DMS79 (cell line): ENCODE results near the gene NAV1.
"Not testable (repeated sequence)": the region's sequence is repeated elsewhere in the genome, so short reads cannot be mapped to it uniquely, and the experiment has no call there.

Source experiments
- DNase-seq: peaks from one replicate; lab custom pipeline; 2025; lab: John Stamatoyannopoulos, UW

Gene NAV1

GRCh38 chr1:201566529-201566823 is 27.5 kb downstream of the NAV1 start:
- DNase-seq, result no peak

GRCh38 chr1:201566933-201567801 is 28.2 kb downstream of the NAV1 start:
- no peak for DNase-seq

- no peak for DNase-seq
These were observed 29.3 kb downstream of the NAV1 start for GRCh38 chr1:201568265-201568664.

GRCh38 chr1:201568859-201569294 is 29.9 kb downstream of the NAV1 start:
- no peak for DNase-seq

DNA sequence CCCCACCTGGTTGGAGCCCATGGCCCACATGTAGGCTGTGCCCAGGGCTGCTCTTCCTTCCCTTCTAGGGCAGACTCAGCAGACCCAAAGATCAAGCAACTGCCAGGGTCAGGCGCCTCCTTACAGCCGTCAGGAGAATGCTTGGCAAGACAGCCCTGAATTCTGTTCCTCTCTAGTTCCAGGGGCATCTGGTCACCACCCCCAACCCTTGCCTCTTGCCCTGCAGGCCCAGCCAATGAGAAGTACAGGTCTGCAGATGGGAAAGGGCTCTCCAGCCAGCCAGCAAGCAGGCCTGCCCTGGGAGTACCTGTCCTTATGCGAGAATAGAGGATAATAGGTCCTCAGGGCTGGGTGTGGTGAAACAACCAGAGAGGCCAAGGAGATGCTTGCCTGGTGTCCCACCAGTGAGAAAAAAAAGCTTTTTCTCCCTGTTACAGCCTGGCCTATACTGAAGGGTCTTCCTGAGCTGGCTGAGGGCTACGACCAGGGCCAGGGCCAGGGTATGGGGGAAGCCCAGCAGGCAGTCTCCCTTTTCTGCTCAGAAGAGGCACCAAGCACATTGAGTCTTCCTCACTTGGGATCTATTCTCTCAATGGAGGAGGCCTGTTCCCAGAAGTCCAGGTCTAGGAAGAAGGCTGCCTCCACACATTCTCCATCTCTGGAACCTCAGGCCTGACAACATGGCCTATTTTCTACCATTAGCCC is 31.4 kb downstream of the NAV1 start:
- no peak for DNase-seq

DNA sequence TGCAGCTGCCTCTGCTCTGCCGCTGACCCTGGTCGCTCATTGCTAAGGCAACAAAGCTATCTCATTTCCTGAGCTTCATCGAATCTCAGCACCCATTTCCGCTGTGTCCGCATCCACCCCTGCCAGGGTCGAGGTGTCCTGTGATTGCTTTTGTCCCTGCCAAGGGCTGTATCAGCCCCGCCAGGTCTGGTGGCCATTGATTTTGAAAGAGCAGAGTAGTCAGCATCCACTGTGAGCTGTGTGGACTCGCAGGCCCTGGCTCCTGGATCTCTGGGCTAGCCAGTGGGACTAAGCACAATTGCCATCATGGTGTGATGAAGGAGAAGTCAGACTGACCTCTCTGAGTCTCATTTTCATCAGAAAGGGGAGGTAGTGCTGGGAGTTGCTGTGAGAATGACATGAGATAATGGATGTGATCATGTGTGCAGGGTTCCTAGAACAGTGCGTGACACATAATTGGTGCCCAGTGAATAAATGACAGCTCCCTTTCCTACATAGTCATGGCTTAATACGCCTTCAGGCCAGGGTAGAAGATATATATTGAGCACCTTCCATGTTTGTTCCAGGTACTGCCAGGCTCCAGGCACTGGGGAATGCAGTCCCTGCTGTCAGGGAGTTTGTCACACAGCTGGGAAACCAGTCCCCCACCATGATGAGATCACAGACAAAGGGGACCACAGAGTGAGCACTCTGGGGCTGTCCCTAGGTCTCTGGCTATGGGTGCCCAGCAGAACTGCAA is 32.1 kb downstream of the NAV1 start:
- DNase-seq, result no peak

GRCh38 chr1:201573030-201573429 is 34.1 kb downstream of the NAV1 start:
- DNase-seq, result no peak

- no peak for DNase-seq
These were observed 35.0 kb downstream of the NAV1 start for GRCh38 chr1:201573923-201574322.

GRCh38 chr1:201575912-201576311 is 37.0 kb downstream of the NAV1 start:
- DNase-seq, result no peak

DNA sequence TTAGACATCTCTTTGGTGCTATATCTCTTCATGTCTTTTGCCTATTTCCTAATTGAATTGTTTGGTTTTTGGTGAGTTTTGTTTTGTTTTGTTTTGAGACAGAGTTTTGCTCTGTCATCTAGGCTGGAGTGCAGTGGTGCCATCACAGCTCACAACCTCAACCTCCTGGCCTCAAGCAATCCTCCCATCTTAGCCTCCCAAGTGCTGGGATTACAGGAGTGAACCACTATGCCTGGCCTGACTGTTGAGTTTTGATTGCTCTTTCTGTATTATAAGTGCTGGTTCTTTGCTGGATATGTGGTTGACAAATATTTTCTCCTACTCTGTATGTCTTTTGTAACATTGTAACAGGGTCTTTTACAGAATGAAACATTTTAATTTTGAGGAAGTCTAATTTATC is 38.0 kb downstream of the NAV1 start:
- no peak for DNase-seq

- DNase-seq, result no peak
These were observed 39.3 kb downstream of the NAV1 start for GRCh38 chr1:201578008-201578888.

- not testable (repeated sequence) for DNase-seq
These were observed 42.4 kb downstream of the NAV1 start for GRCh38 chr1:201581371-201581770.

- DNase-seq, result no peak
These were observed 43.9 kb downstream of the NAV1 start for GRCh38 chr1:201582705-201583442.

DNA sequence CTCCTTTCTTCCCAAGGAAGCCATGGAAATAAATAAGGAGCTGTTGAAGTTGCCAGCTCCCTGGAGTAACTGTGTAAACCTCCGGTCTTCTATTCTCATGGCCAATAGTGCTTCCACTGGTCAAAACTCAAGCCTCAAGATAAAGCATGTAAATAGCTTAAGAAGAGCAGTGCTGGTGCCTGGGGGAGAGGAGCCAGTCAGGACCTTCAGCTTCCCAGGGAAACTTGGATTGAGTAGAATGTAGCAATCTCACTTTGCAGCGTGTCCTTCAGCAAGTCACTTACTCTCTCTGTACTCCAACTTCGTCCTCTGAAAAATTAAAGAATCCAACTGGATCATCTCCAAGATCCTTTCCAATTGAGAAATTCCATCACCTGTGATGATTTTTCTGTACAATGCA is 44.7 kb downstream of the NAV1 start:
- no peak for DNase-seq

DNA sequence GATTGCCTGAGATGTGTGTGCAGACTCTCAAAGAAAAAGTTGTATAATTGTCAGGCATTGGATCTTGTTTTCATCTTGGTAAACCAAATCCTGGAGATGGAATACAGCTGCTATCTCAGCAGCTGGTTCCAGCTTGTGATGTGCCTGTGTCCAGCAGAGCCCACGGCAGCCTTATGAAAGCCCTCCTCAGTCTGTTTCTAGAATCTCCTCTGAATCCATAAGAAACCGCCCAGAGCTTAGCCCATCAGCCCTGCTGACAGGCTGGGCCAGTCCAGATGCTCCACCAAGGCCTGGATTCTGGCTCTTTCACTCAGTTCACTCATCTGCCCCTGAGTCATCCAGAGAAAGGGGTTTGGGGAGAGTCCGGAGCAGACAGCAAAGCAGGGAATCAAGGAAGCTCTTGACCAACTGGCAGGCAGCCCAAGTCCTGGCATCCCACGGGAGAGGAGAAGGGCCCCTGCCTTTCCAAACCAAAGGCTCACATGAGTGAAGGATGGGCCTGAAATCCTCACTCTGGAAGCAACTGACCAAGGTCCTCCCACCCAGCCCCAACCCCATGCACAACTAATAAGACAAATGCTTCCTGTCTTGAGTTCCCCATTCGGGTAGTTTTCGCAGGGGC is 45.7 kb downstream of the NAV1 start:
- no peak for DNase-seq

DNA sequence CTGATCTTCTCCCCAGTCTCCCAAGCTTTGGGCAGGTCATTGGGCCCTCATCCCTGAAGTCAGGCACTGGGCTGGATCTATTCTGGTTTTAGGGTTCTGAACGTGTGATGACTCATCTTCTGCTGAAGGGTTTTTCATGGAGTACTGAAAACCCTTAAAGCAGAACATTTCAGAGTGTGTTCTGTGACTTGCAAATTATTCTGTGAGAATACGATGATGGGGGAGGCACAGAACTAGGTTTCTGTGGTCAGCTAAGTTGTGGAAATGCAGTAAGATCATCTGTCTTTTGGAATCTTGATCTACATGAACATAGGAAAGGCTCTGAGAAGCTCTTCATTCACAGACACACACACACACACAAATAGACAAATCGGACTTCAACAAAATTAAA is 46.2 kb downstream of the NAV1 start:
- DNase-seq, result no peak

DNA sequence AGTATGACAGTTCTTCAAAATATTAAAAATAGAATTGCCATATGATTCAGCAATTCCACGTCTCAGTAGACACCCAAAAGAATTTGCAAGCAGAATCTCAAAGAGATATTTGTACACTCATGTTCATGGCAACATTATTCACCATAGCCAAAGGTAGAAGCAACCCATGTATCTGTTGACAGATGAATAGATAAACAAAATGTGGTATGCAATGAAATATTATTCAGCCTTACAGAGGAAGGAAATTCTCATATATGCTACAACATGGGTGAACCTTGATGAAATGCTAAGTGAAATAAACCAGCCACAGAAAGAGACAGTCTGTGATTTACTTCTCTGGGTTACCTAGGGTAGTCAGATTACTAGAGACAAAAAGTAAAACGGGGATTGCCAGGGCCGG is 47.0 kb downstream of the NAV1 start:
- DNase-seq, result no peak

DNA sequence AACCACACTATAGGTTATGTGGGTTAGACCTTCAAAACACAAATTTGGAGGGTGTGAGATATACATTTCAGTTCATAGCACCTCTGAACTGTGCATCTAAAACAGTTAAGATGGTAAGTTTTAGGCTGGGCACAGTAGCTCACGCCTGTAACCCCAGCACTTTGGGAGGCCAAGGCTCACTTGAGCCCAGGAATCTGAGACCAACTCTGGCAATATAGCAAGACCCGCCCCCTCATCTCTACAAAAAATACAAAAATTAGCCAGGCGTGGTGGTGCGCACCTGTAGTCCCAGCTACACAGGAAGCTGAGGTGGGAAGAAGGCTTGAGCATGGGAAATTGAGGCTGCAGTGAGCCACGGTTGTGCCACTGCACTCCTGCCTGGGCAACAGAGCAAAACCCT is 47.9 kb downstream of the NAV1 start:
- no peak for DNase-seq

DNA sequence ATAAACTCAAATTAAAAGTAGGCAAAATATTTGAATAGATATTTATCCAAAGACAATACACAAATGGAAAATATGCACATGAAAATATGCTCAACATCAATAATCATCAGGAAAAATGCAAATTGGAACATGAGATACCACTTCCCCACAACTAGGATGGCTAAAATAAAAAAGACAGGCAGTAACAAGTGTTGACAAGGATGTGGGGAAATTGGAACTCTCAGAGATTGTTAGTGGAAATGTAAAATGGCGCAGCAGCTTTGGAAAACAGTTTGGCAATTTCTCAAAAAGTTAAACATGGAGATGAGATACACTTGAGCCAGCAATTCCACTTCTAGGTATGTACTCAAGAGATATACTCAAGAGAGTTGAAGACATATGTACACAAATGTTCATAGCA is 48.8 kb downstream of the NAV1 start:
- no peak for DNase-seq
